CD4-positive, alpha-beta memory T cell (primary cell): ENCODE measurements around the gene RAP1A. TPM values are rescaled to one million over a fixed set of nuclear protein-coding genes. Genes with fewer than 3 reads are reported as not detected.

Experiments used
- CTCF ChIA-PET: fragments of 350-600 bp; sonication (Branson Sonifier 250); formaldehyde crosslinking; loops from one replicate; lab custom pipeline; 2021; ENCODE audit warnings: inconsistent platforms; ENCODE audit not compliant: partially characterized antibody; lab: Charles Lee
- POLR2A ChIA-PET: fragments of 350-600 bp; sonication (Branson Sonifier 250); formaldehyde crosslinking; loops from one replicate; lab custom pipeline; 2021; ENCODE audit not compliant: partially characterized antibody; lab: Charles Lee
- DNase-seq, 5 donors: peaks; one replicate each; pipeline versions ENCODE4 v3.0.0 to v3.0.0-alpha.2; 2020 to 2022; ENCODE audit warnings: mixed read lengths in 1 of 5
- H3K27ac ChIP-seq: one replicate; pipeline ENCODE4 v1.7.0; 2013; ENCODE audit warnings: low read depth, low read length
- H3K27me3 ChIP-seq: 2 replicates; pipeline ENCODE4 v1.7.0; 2013; ENCODE audit warnings: mild to moderate bottlenecking, low read length, moderate library complexity; ENCODE audit not compliant: insufficient read depth
- H3K36me3 ChIP-seq: 2 replicates; pipeline ENCODE4 v1.7.0; 2013; ENCODE audit warnings: mild to moderate bottlenecking, low read length, moderate library complexity; ENCODE audit not compliant: insufficient read depth
- H3K4me1 ChIP-seq: 2 replicates; pipeline ENCODE4 v1.7.0; 2013; ENCODE audit warnings: mild to moderate bottlenecking, low read length, moderate library complexity; ENCODE audit not compliant: insufficient read depth
- H3K4me3 ChIP-seq, 2 donors: one replicate each; pipeline ENCODE4 v1.7.0; 2013; ENCODE audit warnings: low read length in 2 of 2, mild to moderate bottlenecking in 1 of 2
- H3K9me3 ChIP-seq, 2 donors: one replicate each; pipeline ENCODE4 v1.7.0; 2013; ENCODE audit warnings: low read length in 2 of 2, control low read depth in 1 of 2; ENCODE audit not compliant: control insufficient read depth in 1 of 2
- H3K27ac Mint-ChIP-seq, 7 donors: one replicate each; pipeline ENCODE4 v1.8.0; 2020 to 2021; ENCODE audit warnings: mixed read lengths in 7 of 7, mild to moderate bottlenecking in 6 of 7, inconsistent platforms in 3 of 7, moderate library complexity in 3 of 7
- H3K27me3 Mint-ChIP-seq, 2 donors: one replicate each; pipeline ENCODE4 v1.8.0; 2020 to 2021; ENCODE audit warnings: mixed read lengths in 2 of 2
- H3K36me3 Mint-ChIP-seq, 2 donors: one replicate each; pipeline ENCODE4 v1.8.0; 2020 to 2021; ENCODE audit warnings: mixed read lengths in 2 of 2, inconsistent platforms in 1 of 2, mild to moderate bottlenecking in 1 of 2
- H3K4me1 Mint-ChIP-seq, 4 donors: one replicate each; pipeline ENCODE4 v1.8.0; 2020 to 2021; ENCODE audit warnings: mixed read lengths in 4 of 4, mild to moderate bottlenecking in 1 of 4
- H3K4me3 Mint-ChIP-seq, 8 donors: one replicate each; pipeline ENCODE4 v1.8.0; 2020 to 2021; ENCODE audit warnings: mixed read lengths in 8 of 8, mild to moderate bottlenecking in 7 of 8, moderate library complexity in 6 of 8, inconsistent platforms in 3 of 8
- H3K9me3 Mint-ChIP-seq, 8 donors: one replicate each; pipeline ENCODE4 v1.8.0; 2020 to 2021; ENCODE audit warnings: mixed read lengths in 8 of 8, mild to moderate bottlenecking in 5 of 8, inconsistent platforms in 3 of 8, moderate library complexity in 1 of 8
- intact Hi-C: fragments of 100-400 bp; cut with micrococcal nuclease; formaldehyde crosslinking; loops from one replicate; pipeline ENCODE4 v1.15.1; 2023
- polyA plus RNA-seq, 2 donors: library from polyadenylated mRNA; unstranded; fragments of 300-500 nt; fragmentation: Illumina TruSeq; gene quantifications; one replicate each; pipeline ENCODE4 v1.2.3, GENCODE V29; 2021
- total RNA-seq, 2 experiments: library from RNA; stranded (reverse); gene quantifications; one replicate each; pipeline ENCODE4 v1.2.3, GENCODE V29; 2021

Gene RAP1A
- total and polyA plus RNA-seq, 4 experiments from 2014 or later: 67.2 to 134 (median 108) TPM

GRCh38 chr1:111747282-111747734 lies 127.7 kb downstream of the RAP1A start:
- Mint-ChIP-seq H3K9me3 (no peaks in the 10 kb centered on the region), H3K36me3 (no peaks in the 10 kb centered on the region), H3K27me3 (no peaks in the 10 kb centered on the region), H3K4me3 (no peak overlapping the region), H3K4me1 (peaks cover 0 to 6% (median 2%) of the 10 kb centered on the region in 4 donors), H3K27ac (peak overlapping the region in 1 of 7 donors; percentile 29)
- intact Hi-C loops: loop anchor here (1.0 kb wide), 3 partner anchors 32 to 266 kb away; no protein-coding TSS in a partner anchor
- CTCF ChIA-PET: interaction anchor here (0.8 to 4.1 kb wide), 25 partner anchors 8 to 305 kb away, joined by 3 to 50 read pairs (median 5); partner anchors contain the start of genes ADORA3, INKA2 and TMIGD3
- Histone ChIP-seq H3K4me3 (no peak overlapping the region), H3K36me3 (no peaks in the 10 kb centered on the region), H3K27me3 (no peaks in the 10 kb centered on the region), H3K27ac (no peak overlapping the region), H3K9me3 (no peaks in the 10 kb centered on the region), H3K4me1 (no peaks in the 10 kb centered on the region)
- DNase-seq: peak; percentile 57 to 69 (median 62)
- POLR2A ChIA-PET: interaction anchor here (0.9 to 1.2 kb wide), 5 partner anchors 33 to 265 kb away, joined by 3 to 7 read pairs (median 4); partner anchors contain the start of genes ADORA3 and TMIGD3

- no peaks in the 10 kb centered on the region for H3K36me3 ChIP-seq
- H3K4me3 ChIP-seq: no peak overlapping the region
- no peak for DNase-seq
- ChIA-PET CTCF (interaction anchor here (0.8 to 4.1 kb wide), 19 partner anchors 9 to 305 kb away, joined by 3 to 50 read pairs (median 6); partner anchors contain the start of genes ADORA3, INKA2 and TMIGD3), POLR2A (interaction anchor here (1.0 to 1.2 kb wide), 3 partner anchors 231 to 266 kb away, joined by 3 to 7 read pairs (median 4); no protein-coding TSS in a partner anchor)
- no peaks in the 10 kb centered on the region for H3K4me1 ChIP-seq
- Mint-ChIP-seq H3K27ac (peak overlapping the region in 2 of 7 donors; percentile 18 to 43), H3K9me3 (no peaks in the 10 kb centered on the region), H3K4me3 (no peak overlapping the region), H3K27me3 (no peaks in the 10 kb centered on the region), H3K4me1 (peaks cover 0 to 6% (median 2%) of the 10 kb centered on the region in 4 donors), H3K36me3 (no peaks in the 10 kb centered on the region)
- H3K9me3 ChIP-seq: no peaks in the 10 kb centered on the region
- no peaks in the 10 kb centered on the region for H3K27me3 ChIP-seq
- intact Hi-C loops: loop anchor here (1.0 kb wide), 3 partner anchors 33 to 267 kb away; no protein-coding TSS in a partner anchor
- H3K27ac ChIP-seq: no peak overlapping the region
Measured at GRCh38 chr1:111747947-111748346, 128.4 kb downstream of the RAP1A start.

GRCh38 chr1:111749628-111750027 lies 130.0 kb downstream of the RAP1A start:
- H3K4me3 Mint-ChIP-seq: no peak overlapping the region
- POLR2A ChIA-PET: interaction anchor here (1.1 kb wide), 1 partner anchor 10 kb away, joined by 3 read pairs; the partner anchor contains the start of gene INKA2
- H3K36me3 Mint-ChIP-seq: no peaks in the 10 kb centered on the region
- no peak for DNase-seq
- peak overlapping the region in 1 of 7 donors; percentile 35 for H3K27ac Mint-ChIP-seq
- Histone ChIP-seq H3K9me3 (no peaks in the 10 kb centered on the region), H3K4me1 (peaks cover 3% of the 10 kb centered on the region), H3K36me3 (no peaks in the 10 kb centered on the region), H3K27ac (no peak overlapping the region), H3K4me3 (no peak overlapping the region), H3K27me3 (no peaks in the 10 kb centered on the region)
- H3K9me3 Mint-ChIP-seq: no peaks in the 10 kb centered on the region
- H3K27me3 Mint-ChIP-seq: no peaks in the 10 kb centered on the region
- intact Hi-C loops: no loop called here
- peaks cover 1 to 11% (median 5%) of the 10 kb centered on the region in 4 donors for H3K4me1 Mint-ChIP-seq
- CTCF ChIA-PET: interaction anchor here (1.0 to 1.7 kb wide), 4 partner anchors 18 to 307 kb away, joined by 3 to 8 read pairs (median 4); no protein-coding TSS in a partner anchor

- H3K9me3 ChIP-seq: no peaks in the 10 kb centered on the region
- Mint-ChIP-seq H3K4me1 (peaks cover 9 to 18% (median 13%) of the 10 kb centered on the region in 4 donors), H3K36me3 (peaks cover 0 to 10% of the 10 kb centered on the region in 2 donors), H3K27ac (no peak overlapping the region), H3K9me3 (peaks cover 0 to 9% (median 0%) of the 10 kb centered on the region in 8 donors), H3K27me3 (peaks cover 0 to 2% of the 10 kb centered on the region in 2 donors), H3K4me3 (no peak overlapping the region)
- no peak for DNase-seq
- H3K4me1 ChIP-seq: peaks cover 7% of the 10 kb centered on the region
- intact Hi-C loops: no loop called here
- H3K27me3 ChIP-seq: no peaks in the 10 kb centered on the region
- no peak overlapping the region for H3K4me3 ChIP-seq
- no peak overlapping the region for H3K27ac ChIP-seq
- CTCF ChIA-PET: interaction anchor here (0.8 to 8.0 kb wide), 4 partner anchors 15 to 274 kb away, joined by 3 to 73 read pairs (median 4); no protein-coding TSS in a partner anchor
- no peaks in the 10 kb centered on the region for H3K36me3 ChIP-seq
- POLR2A ChIA-PET: no interaction called here
Measured at GRCh38 chr1:111750856-111751255, 131.3 kb downstream of the RAP1A start.

- Histone ChIP-seq H3K36me3 (no peaks in the 10 kb centered on the region), H3K4me3 (no peak overlapping the region), H3K27me3 (no peaks in the 10 kb centered on the region), H3K9me3 (no peaks in the 10 kb centered on the region), H3K4me1 (peaks cover 15% of the 10 kb centered on the region), H3K27ac (no peak overlapping the region)
- DNase-seq: no peak
- Mint-ChIP-seq H3K36me3 (peaks cover 0 to 14% of the 10 kb centered on the region in 2 donors), H3K4me1 (peaks cover 15 to 27% (median 21%) of the 10 kb centered on the region in 4 donors), H3K27me3 (peaks cover 0 to 2% of the 10 kb centered on the region in 2 donors), H3K9me3 (peaks cover 0 to 9% (median 0%) of the 10 kb centered on the region in 8 donors), H3K4me3 (no peak overlapping the region), H3K27ac (peak overlapping the region in 5 of 7 donors; percentile 10 to 80 (median 56))
- ChIA-PET CTCF (interaction anchor here (1.5 to 8.0 kb wide), 2 partner anchors 39 to 275 kb away, joined by 3 to 73 read pairs; no protein-coding TSS in a partner anchor), POLR2A (interaction anchor here (0.6 kb wide), 1 partner anchor 596 kb away, joined by 4 read pairs; no protein-coding TSS in a partner anchor)
- intact Hi-C loops: no loop called here
Measured at GRCh38 chr1:111751906-111752575, 132.5 kb downstream of the RAP1A start.

- Histone ChIP-seq H3K27ac (peak overlapping the region; percentile 93), H3K36me3 (peaks cover 12% of the 10 kb centered on the region), H3K9me3 (no peaks in the 10 kb centered on the region), H3K27me3 (no peaks in the 10 kb centered on the region), H3K4me3 (peak overlapping the region; percentile 37 to 92), H3K4me1 (peaks cover 20% of the 10 kb centered on the region)
- H3K27ac Mint-ChIP-seq: peak overlapping the region; percentile 95 to 100 (median 99)
- peaks cover 7 to 26% of the 10 kb centered on the region in 2 donors for H3K36me3 Mint-ChIP-seq
- CTCF ChIA-PET: interaction anchor here (0.7 to 8.0 kb wide), 14 partner anchors 8 to 534 kb away, joined by 3 to 73 read pairs (median 4); partner anchors contain the start of gene INKA2
- intact Hi-C loops: loop anchor here (1.0 to 5.0 kb wide), 10 partner anchors 16 to 1416 kb away; partner anchors contain the start of genes ATP5PB, CAPZA1, INKA2 and LRIF1
- H3K4me3 Mint-ChIP-seq: peak overlapping the region; percentile 90 to 100 (median 98)
- peaks cover 0 to 9% (median 0%) of the 10 kb centered on the region in 8 donors for H3K9me3 Mint-ChIP-seq
- POLR2A ChIA-PET: interaction anchor here (0.7 to 4.0 kb wide), 21 partner anchors 11 to 968 kb away, joined by 3 to 47 read pairs (median 4); partner anchors contain the start of genes ATP5PB, INKA2, RAP1A and WDR77
- no peak for DNase-seq
- H3K4me1 Mint-ChIP-seq: peaks cover 23 to 36% (median 31%) of the 10 kb centered on the region in 4 donors
- H3K27me3 Mint-ChIP-seq: peaks cover 0 to 2% of the 10 kb centered on the region in 2 donors
Measured at GRCh38 chr1:111754984-111755330, 135.4 kb downstream of the RAP1A start.
